Left hindlimb (tissue), 1 donor: Measurements from ENCODE around the gene ANKS3.
A peak's percentile ranks its signal among the peaks of the same experiment; 100 is the strongest.
"Not testable (repeated sequence)": the region's sequence is repeated elsewhere in the genome, so short reads cannot be mapped to it uniquely, and the experiment has no call there.

Experiments used
- DNase-seq: peaks from one replicate; pipeline ENCODE4 v3.0.0-alpha.2; 2018

Gene ANKS3

DNA sequence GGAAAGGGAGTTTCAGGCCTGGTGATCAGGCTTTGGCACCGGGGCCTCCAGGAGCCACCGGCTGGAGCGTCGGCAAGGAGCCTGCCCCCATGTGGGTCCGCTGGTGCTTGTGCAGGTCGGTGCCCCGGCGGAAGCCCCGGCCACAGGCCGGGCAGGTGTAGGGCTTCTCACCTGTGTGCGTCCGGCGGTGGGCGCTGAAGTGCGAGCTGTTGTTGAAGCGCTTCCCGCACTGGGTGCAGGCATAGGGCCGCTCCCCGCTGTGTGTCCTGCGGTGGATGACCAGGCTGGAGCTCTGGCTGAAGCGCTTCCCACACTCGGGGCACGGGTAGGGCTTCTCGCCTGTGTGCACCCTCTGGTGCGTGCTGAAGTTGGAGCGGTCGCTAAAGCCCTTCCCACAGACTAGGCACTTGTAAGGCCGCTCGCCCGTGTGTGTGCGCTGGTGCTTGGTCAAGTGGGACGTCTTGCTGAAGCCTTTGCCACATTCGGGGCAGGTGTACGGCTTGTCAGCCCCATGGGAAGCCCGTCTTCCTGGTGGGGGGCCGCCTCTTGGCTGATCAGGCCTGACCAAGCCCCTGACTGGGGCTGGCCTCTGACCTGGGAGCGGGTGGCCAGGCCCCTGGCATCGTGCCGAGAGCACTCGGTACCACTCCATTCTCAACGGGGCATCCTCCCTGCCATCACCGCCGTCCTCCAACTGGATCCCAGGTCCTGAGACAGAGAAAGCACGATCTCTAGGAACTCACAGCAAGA, 18.5 kb upstream of the ANKS3 start:
- no peak for DNase-seq

DNA sequence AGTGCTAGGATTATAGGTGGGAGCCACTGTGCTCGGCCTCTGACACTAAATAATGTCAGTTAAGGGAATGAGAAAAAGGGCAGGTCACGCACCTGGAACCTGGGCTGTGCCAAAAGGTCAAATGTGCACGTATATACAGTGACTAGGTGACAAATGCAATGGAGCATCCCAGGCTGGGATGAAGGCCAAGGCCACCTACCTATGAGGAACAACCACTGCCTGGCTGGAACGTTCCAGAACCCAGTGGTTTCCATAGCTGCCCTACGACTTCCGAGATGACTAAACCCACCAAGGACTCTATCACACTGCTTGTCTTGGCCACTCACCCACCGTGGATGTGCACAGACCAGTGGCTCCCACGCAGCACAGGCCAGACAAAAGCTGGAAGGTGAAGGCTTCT, 16.8 kb upstream of the ANKS3 start:
- DNase-seq: no peak

DNA sequence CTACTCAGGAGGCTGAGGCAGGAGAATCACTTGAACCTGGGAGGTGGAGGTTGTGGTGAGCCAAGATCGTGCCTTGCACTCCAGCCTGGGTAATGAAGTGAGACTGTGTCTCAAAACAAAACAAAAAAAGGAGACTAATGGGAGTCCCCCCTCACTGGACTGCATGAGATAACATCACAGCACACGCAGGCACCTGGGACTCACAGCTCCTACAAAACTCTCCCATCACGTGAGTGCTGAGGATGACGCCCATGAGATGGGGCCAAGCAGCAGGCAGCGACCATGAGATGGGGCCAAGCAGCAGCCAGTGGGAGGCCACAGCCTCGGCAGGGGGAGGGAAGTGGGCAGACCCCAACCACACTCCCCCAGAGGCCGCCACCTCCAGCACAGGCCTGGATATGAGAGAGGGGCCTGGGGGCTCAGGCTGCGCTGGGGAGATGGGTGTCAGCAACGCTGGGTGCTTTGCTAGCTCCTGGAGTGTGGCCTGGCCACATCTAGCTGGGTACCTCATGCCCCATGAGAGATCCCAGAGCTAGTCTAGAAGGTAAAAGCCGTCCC, 15.7 kb upstream of the ANKS3 start:
- DNase-seq: no peak

DNA sequence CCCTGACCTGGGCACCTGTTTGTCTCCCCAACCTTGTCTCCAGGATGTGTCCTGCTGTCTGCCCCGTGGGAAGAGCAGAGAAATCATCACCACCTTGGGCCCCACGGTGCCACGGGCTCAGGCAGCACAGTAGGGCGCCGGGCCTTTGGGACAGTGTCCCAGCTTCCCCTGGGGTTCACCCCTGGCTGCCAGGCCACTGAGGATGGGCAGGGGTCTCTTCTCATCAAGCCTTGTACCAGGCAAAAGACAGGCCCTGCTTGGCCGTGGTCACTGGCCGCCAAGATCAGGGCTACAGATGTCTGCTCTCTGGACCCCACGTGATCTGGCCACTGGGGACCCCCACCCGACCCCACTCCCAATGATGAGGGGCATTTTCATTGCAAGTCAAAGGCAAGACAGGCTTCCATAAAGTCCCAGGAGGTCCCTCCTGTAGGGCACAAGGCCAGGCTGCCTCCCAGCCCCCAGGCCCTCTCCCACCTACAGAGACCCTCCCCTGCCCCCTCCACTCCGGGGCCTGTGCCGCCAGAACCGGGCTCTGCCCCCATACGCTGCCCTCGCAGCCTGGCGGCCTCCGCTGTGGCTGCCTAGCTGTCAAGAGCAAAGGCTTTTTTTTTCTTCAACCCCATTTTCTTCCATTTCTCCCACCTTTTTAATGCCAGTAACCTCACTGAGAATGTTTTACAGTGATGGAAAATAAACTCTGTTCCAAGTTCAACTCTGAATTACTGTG, 14.8 kb upstream of the ANKS3 start:
- no peak for DNase-seq

DNA sequence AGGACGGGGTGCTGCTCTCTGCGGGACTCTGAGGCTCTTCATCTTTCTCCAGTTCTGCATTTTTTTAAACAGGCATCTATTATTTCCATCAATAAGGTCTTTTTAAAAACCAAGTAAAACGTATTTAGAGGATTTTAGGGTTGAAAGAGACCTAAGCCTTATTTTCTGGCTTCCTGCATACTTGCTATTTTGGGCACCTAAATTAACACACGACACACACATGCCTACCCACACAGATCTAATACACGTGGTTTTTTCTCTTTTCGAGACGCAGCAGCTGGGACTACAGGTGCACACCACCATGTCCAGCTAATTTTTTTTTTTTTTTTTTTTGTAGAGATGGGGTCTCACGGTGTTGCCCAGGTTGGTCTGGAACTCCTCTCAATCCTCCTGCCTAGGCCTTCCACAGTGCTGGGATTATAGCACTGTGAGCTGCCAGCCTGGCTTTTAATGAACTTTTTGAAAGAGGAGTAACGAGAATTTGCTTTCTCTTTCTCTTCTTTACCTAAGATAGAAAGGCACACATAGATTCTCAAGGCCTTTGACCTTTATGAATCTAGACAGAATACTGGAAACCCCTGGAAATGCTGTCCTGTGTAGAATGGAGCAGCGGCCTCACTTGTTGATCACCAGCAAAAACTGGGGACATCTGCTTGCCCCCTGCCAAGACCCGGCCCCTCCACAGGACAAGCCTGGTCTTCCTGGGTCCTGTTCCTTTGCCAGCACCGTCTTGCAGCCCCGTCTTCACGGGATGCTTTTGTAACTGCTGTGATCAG, 14.0 kb upstream of the ANKS3 start:
- DNase-seq: no peak

DNA sequence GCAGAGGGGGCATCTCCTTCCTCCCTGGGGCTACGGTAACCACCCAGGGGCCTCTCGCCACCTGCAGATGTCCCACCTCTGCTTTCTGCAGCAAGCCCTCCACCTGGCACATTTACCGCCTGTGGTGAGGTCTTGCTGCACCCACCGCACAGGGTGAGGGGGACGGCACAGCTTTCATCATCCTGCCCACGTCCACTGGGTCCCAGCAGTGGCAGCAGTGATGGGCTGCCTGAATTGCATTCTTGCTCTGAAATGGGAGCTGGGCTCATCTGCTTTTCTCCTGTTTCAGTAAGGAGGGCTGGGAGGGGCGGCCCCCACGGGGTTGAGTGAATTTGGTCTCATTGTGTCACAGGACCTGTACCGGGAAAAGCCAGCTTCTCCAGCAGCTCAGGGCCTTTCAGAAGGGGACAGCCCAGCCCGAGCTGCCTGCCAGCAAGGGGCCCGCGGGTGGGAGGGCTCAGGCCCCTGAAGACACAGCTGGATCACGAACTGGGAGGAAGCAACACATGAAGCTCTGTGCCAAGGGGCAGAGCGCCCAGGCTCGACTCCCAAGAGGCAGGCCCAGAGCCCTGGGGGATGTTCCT, 13.0 kb upstream of the ANKS3 start:
- peak; percentile 54 for DNase-seq

DNA sequence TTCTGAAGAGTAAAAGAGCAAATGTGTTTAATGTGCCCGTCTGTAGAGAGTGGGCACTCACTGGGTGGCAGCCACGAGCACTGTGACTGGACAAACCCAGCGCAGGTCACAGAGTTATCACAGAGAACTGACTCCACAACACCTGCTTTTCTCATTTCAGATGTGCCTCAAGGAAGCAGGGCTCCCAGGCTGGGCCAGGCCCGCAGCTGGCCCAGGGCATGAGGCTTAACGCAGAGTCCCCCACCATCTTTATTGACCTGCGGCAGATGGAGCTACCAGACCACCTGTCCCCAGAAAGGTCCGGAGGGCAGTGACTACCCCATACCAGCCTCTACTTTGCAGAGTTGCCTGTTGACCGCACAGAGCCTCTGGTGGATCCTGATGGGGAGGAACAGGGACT, 12.1 kb upstream of the ANKS3 start:
- no peak for DNase-seq

DNA sequence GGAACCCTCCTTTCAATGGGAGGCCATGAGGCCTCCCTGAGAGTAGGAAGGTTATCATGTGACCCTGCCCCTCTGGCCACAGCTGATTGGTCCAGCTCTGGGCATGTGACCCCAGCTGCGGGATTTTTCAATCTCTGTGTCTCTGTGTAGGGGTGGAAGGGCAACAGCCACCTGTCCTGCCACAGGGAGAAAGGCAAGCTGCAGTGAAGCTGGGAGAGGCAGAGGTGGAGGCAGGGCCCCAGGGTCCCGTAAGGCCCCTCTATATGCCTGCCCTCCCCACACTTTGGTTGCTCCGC, 11.2 kb upstream of the ANKS3 start:
- no peak for DNase-seq

DNA sequence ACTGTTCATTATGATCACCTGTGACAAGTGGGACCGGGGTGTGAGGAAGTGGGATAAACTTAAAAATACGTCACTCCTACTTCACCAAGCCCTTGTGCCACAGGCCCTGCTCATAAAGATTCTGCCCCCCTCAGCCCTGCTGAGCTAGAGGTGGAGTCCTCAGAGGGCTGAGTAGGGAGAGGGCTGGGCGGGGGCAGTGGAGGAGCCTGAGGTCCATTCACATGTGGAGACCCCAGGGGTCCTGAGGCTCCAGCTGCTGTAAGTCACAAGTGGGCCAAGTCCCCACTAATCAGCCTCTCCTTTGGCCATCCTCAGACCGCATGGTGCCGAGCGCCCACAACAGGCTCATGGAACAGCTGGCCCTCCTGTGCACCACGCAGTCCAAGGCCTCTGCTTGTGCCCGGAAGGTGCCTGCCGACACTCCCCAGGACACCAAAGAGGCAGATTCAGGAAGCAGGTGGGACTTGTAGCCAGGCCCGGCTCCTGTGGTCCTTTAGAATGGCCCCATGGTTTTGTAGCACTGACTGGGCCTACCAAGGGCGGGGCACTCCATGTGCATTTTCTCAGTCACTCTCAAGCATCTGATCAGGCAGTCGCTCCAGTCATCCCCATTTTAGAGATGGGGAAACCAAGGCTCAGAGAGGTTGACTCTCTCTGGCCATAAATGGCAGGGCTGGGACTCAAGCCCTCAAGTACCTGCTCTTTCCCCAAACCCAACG, 10.6 kb upstream of the ANKS3 start:
- no peak for DNase-seq

DNA sequence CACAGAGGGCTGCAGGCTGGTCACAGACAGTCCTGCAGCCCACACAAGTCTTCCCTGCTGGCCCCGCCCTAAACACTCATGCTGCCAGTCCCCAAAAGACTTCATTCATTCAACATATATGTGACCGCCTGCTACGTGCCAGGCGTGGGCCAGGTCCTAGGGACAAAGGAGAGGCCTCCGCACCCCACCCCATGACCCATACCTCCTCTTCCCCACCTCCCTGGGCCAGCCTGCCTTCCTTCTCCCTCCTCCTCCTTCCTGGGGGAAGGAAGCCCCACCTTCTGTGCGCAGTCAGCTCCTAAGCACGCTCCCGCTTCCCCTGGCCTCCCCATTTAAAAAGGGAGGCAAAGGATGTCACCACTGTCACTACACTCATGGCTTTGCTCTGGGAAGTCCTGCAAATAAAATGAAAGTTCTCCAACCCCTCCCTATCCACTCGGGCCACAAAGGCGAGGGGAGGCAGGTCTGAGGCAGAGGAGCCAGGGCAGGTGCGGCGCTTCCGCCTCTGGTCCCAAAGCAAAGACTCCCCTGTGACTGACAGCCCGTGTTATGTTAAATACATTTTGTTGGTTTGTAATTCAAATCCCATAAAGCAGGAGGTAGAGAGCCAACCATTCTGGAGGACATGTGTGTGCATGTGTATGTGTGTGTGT, 9.3 kb upstream of the ANKS3 start:
- DNase-seq: no peak

DNA sequence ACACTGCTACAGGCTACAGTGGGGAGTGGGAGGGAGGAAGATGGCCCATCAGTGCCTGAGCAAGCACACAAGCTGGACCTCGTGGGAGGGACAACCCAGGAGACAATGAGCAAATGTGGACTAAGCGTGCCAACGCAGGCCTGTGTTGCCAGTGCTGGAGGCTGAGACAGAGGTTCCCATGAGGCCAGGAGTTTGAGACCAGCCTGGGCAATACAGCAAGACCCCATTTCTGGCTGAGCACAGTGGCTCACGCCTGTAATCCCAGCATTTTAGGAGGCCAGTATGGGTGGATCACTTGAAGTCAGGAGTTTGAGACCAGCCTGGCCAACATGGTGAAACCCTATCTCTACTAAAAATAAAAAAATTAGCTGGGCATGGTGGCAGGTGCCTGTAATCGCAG, 4.3 kb upstream of the ANKS3 start:
- DNase-seq: not testable (repeated sequence)

DNA sequence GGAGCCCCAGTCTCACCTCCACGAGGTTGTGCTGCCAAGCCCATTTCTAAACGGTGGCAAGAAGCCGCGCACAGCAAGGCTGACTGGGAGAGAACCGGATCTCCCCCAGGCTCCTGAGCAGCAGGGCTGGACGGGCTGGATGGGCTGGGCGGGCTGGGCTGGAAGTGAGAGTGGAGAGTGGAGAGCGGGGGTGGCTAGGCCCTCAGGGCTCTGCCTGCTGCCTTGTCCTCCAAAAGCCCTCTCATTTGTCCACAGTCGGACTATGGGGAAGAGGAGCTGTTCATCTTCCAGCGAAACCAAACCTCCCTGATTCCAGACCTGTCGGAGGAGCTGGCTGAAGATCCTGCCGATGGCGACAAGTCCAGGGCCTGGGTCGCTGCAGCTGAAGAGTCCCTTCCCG, 3.5 kb upstream of the ANKS3 start:
- DNase-seq: no peak

DNA sequence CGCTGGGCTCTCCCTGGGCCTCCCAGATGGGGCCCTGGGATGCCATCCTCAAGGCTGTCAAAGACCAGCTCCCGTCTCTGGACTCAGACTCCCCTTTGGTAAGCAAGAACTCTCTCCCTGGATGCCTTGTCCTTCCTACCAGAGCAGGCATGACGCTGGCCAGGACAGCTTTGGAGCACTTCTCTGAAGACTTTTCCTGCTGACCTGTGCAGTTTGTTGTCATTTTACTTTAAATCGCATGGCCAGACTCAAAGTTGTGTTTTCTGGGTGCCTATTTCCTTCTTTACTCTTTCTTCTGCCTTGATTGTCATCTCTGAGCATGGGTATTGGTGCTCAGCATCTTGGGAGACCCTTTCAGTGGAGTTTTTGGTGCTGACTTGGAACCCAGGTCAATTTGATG, 2.5 kb upstream of the ANKS3 start:
- no peak for DNase-seq

DNA sequence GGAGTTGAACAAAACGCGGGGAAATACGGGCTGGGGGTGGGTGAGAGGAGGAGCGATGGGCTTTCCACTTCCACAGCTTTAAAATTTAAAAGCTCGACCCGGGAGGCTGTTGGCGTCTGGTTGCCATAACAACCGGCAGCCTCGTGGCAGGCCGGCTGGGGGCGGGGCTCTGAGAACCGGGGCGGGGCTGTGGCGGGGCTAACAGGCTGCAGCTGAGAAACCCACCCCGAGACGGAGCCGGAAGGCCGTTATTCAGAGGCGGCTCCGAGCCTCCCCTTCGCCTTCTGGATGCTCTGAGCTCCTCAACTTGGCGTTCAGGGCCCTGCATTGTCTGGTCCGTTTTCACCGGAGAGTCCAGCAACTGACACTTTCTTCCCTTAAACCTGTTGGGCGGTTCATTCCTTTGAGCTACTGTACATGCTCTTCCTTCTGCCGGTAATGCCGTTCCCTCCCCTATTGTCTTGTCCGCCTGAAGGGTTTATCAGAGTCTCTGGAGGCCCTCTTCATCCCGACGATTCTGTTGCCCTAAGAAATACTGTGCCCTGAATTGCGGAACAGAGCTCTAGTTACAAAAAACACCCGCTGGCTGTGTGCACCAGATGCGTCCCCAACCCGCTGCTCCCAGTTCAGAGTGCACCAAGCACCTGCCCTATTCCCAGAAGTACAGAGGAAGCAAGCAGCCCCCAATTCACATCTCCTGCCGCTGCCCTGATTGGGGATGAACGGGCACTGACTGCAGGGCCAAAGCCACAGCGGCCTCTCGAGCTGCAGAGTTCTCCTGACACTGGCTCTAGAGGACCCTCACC, 862 bp upstream of the ANKS3 start:
- DNase-seq: peak; percentile 93

DNA sequence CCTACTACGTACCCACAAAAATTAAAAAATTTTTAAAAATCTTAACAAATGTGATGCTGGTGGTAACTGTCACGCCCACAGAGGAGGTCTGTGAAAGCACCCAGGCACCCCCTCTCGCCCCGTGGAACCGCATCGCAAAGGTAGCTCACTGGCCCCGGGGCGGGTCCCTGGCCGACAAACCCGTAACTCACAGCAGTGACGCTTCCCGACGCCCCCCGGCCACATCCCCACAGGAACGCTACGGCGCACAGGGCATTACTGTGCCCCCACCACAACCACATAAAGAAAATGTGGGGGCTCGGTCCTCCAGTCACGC, 366 bp downstream of the ANKS3 start:
- no peak for DNase-seq

DNA sequence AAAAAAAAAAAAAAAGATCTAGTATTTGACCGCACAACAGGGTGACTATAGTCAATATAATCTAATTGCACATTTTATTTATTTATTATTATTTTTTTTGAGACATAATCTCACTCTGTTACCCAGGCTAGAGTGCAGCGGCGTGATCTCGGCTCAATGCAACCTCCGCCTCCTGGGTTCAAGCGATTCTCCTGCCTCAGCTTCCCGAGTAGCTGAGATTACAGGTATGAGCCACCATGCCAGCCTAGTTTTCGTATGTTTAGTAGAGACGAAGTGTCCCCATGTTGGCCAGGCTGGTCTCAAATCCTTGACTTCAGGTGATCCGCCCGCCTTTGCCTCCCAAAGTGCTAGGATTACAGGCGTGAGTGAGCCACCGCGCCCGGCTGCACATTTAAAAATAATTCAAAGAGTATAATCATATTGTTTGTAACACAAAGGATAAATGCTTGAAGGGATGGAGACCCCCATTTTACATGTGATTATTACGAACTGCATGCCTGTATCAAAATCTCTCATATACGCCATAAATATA, 794 bp downstream of the ANKS3 start:
- DNase-seq: no peak

DNA sequence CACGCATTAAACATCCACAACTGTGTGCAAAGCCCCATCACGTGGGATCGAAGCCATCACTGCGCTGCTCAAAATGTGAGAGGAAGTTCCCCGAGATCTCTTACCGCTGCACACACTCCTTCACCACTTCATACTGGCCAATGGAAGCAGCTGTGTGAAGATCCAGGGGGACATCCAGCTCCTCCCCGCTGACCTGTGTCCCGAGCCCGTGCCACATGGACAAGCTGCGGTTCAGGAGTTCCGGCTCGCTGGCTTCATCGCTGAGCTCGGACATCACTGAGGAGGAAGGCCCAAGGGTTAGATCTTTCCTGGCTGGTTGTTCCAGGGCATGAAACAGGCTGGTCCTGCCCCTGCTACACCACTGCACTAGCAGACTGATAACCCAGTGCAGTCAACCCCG, 4.2 kb downstream of the ANKS3 start:
- no peak for DNase-seq

DNA sequence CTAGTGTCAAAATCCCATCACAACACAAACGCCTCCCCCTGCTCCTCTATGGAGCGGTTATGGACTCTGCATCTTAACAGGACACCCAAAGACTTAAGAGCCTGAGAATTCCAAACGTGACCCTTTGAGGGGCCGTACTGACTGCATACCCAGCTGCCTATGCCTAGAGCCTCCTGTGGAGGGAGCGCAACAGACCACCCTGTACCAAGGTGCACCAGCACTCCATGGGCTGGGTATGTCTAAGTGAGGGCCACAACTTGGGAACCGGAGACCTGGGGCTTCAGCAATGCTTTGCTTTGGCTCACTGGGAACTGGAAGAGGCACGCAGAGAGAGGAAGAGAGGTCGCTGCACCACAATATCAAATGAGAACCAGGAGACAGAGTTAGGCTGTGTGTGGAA, 5.4 kb downstream of the ANKS3 start:
- no peak for DNase-seq

DNA sequence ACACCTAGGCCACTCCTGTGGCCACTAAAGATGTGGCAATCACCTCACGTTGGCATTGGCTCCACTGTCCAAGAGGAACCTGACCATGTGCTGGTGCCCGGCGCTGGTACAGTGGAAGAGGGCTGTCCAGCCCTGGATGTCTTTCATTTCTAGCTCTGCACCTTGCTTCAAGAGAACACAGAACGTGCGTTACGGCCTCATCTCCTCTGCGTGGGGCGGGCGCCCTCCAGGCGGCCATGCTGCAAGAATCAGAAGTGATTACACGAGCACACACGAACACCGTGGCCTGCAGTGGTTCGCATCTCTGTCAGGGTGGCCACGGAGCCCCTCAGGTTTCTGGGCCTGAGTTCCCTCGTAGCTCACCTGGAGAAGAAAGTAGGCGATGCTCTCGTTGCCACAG, 7.5 kb downstream of the ANKS3 start:
- DNase-seq: no peak

DNA sequence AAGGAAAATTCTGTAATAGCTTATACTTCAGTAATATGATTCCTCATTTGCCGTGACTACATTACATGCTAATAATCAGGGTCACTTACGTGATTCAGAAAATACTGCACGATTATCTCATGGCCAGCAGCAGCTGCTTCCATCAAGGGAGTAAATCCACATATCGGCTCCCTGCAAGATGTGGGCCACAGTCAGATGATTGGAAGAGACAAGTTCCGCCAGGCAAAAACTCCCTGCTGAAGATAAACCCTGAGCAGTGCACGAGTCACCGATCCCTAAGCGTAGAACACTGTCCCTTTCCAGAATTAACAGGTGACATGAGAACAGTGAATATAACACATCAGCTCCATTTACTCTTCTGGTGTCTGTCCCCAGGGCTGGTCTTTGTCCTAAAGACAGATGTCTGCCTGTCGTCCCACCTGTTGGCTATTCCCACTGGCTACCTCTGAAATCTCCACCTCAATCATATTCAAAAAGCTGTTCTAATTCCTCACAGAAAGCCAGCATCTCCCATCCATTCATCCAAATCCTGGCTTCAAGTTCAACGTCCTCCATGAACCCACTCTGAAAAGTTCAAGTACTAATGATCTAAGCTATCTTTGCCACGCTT, 9.3 kb downstream of the ANKS3 start:
- DNase-seq: no peak
